Skeletal muscle tissue (tissue), 4 donors: ENCODE results near the gene MYL3. TPM values are rescaled to one million over a fixed set of nuclear protein-coding genes. Genes with fewer than 3 reads are reported as not detected.

ENCODE experiments used
- H3K27ac ChIP-seq: one replicate; pipeline ENCODE4 v1.7.0; 2013; ENCODE audit warnings: mild to moderate bottlenecking, low read depth, low read length, inconsistent platforms
- H3K27me3 ChIP-seq, 3 donors: one replicate each; pipeline ENCODE4 v1.7.0; 2013; ENCODE audit warnings: low read length in 3 of 3; ENCODE audit not compliant: control insufficient read depth in 3 of 3, insufficient read depth in 3 of 3
- H3K36me3 ChIP-seq, 3 donors: one replicate each; pipeline ENCODE4 v1.7.0; 2013; ENCODE audit warnings: low read length in 3 of 3; ENCODE audit not compliant: control insufficient read depth in 3 of 3, insufficient read depth in 3 of 3
- H3K4me1 ChIP-seq, 3 donors: one replicate each; pipeline ENCODE4 v1.7.0; 2013; ENCODE audit warnings: low read length in 3 of 3, mild to moderate bottlenecking in 3 of 3; ENCODE audit not compliant: control insufficient read depth in 3 of 3, insufficient read depth in 3 of 3
- H3K4me3 ChIP-seq, 3 donors: one replicate each; pipeline ENCODE4 v1.7.0; 2013; ENCODE audit warnings: low read length in 3 of 3
- H3K9ac ChIP-seq, 3 donors: one replicate each; pipeline ENCODE4 v1.7.0; 2013; ENCODE audit warnings: low read length in 3 of 3, mild to moderate bottlenecking in 3 of 3, moderate library complexity in 2 of 3, low read depth in 1 of 3
- H3K9me3 ChIP-seq, 3 donors: one replicate each; pipeline ENCODE4 v1.7.0; 2013; ENCODE audit warnings: low read length in 3 of 3; ENCODE audit not compliant: control insufficient read depth in 3 of 3
- total RNA-seq: library from RNA; depleted of rRNA; stranded (reverse); fragments of >200 nt; gene quantifications from one replicate; pipeline ENCODE4 v1.2.3, GENCODE V29; 2014
- donor health status: Osteomylitis.

MYL3 gene
- total RNA-seq, 1 donor from 2014 or later = 53.2 TPM

- Histone ChIP-seq H3K36me3 (no peaks in the 10 kb centered on the region), H3K27ac (peak overlapping the region; percentile 44), H3K9ac (peak overlapping the region; percentile 40 to 74 (median 59)), H3K9me3 (no peaks in the 10 kb centered on the region), H3K4me1 (peaks cover 36 to 70% (median 67%) of the 10 kb centered on the region in 3 donors), H3K27me3 (no peaks in the 10 kb centered on the region), H3K4me3 (no peak overlapping the region)
These were observed 5.0 kb upstream of the MYL3 start for GRCh38 chr3:46868287-46868686.

GRCh38 chr3:46867550-46867898 is 4.3 kb upstream of the MYL3 start:
- H3K4me1 ChIP-seq = peaks cover 33 to 69% (median 62%) of the 10 kb centered on the region in 3 donors
- peak overlapping the region; percentile 42 to 60 (median 48) for H3K4me3 ChIP-seq
- peak overlapping the region; percentile 56 for H3K27ac ChIP-seq
- H3K27me3 ChIP-seq = no peaks in the 10 kb centered on the region
- H3K9ac ChIP-seq = peak overlapping the region; percentile 59 to 74 (median 65)
- H3K36me3 ChIP-seq = peaks cover 0 to 4% (median 0%) of the 10 kb centered on the region in 3 donors
- no peaks in the 10 kb centered on the region for H3K9me3 ChIP-seq

GRCh38 chr3:46866720-46867549 is 3.7 kb upstream of the MYL3 start:
- Histone ChIP-seq H3K9ac (peak overlapping the region; percentile 46 to 74 (median 65)), H3K27me3 (no peaks in the 10 kb centered on the region), H3K36me3 (peaks cover 0 to 5% (median 0%) of the 10 kb centered on the region in 3 donors), H3K27ac (peak overlapping the region; percentile 56), H3K4me1 (peaks cover 35 to 72% (median 67%) of the 10 kb centered on the region in 3 donors), H3K4me3 (peak overlapping the region; percentile 42 to 60 (median 48)), H3K9me3 (no peaks in the 10 kb centered on the region)

GRCh38 chr3:46866032-46866595 is 2.9 kb upstream of the MYL3 start:
- H3K9me3 ChIP-seq = no peaks in the 10 kb centered on the region
- H3K36me3 ChIP-seq = peaks cover 0 to 11% (median 4%) of the 10 kb centered on the region in 3 donors
- no peaks in the 10 kb centered on the region for H3K27me3 ChIP-seq
- H3K4me3 ChIP-seq = no peak overlapping the region
- H3K4me1 ChIP-seq = peaks cover 36 to 73% (median 69%) of the 10 kb centered on the region in 3 donors
- peak overlapping the region in 1 of 3 donors; percentile 50 for H3K9ac ChIP-seq
- no peak overlapping the region for H3K27ac ChIP-seq

GRCh38 chr3:46865546-46865945 is 2.3 kb upstream of the MYL3 start:
- H3K27me3 ChIP-seq = no peaks in the 10 kb centered on the region
- H3K4me1 ChIP-seq = peaks cover 42 to 73% (median 67%) of the 10 kb centered on the region in 3 donors
- peak overlapping the region in 1 of 3 donors; percentile 50 for H3K9ac ChIP-seq
- H3K27ac ChIP-seq = peak overlapping the region; percentile 92
- H3K36me3 ChIP-seq = peaks cover 0 to 16% (median 9%) of the 10 kb centered on the region in 3 donors
- no peak overlapping the region for H3K4me3 ChIP-seq
- H3K9me3 ChIP-seq = no peaks in the 10 kb centered on the region

- Histone ChIP-seq H3K9me3 (no peaks in the 10 kb centered on the region), H3K27me3 (no peaks in the 10 kb centered on the region), H3K4me1 (peaks cover 40 to 73% (median 67%) of the 10 kb centered on the region in 3 donors), H3K36me3 (peaks cover 0 to 21% (median 10%) of the 10 kb centered on the region in 3 donors), H3K9ac (peak overlapping the region; percentile 74 to 97 (median 77)), H3K4me3 (peak overlapping the region in 2 of 3 donors; percentile 9 to 88), H3K27ac (peak overlapping the region; percentile 92)
These were observed 1.8 kb upstream of the MYL3 start for GRCh38 chr3:46865031-46865507.

GRCh38 chr3:46864061-46864881 is 1.0 kb upstream of the MYL3 start:
- Histone ChIP-seq H3K4me1 (peaks cover 40 to 75% (median 68%) of the 10 kb centered on the region in 3 donors), H3K36me3 (peaks cover 0 to 26% (median 10%) of the 10 kb centered on the region in 3 donors)

GRCh38 chr3:46862369-46863025 is 747 bp downstream of the MYL3 start:
- H3K9me3 ChIP-seq = no peaks in the 10 kb centered on the region
- H3K36me3 ChIP-seq = peaks cover 0 to 44% (median 10%) of the 10 kb centered on the region in 3 donors
- H3K27me3 ChIP-seq = no peaks in the 10 kb centered on the region
- H3K9ac ChIP-seq = peak overlapping the region; percentile 88 to 99 (median 92)
- H3K4me1 ChIP-seq = peaks cover 30 to 75% (median 69%) of the 10 kb centered on the region in 3 donors
- peak overlapping the region; percentile 68 to 96 (median 73) for H3K4me3 ChIP-seq
- peak overlapping the region; percentile 92 for H3K27ac ChIP-seq

More at GRCh38 chr3:46864061-46864881, 1.0 kb upstream of the MYL3 start:
- H3K4me3 ChIP-seq = peak overlapping the region; percentile 60 to 88 (median 73)
- H3K27me3 ChIP-seq = no peaks in the 10 kb centered on the region
- H3K27ac ChIP-seq = peak overlapping the region; percentile 92
- peak overlapping the region; percentile 74 to 97 (median 77) for H3K9ac ChIP-seq
- H3K9me3 ChIP-seq = no peaks in the 10 kb centered on the region
